ENCODE results near the gene SLC11A2. TPM values are rescaled to one million over a fixed set of nuclear protein-coding genes. Genes with fewer than 3 reads are reported as not detected.
"Not testable (repeated sequence)": the region's sequence is repeated elsewhere in the genome, so short reads cannot be mapped to it uniquely, and the experiment has no call there.

The SLC11A2 gene
- polyA plus RNA-seq, 1 donor: 22.4 TPM

- DNase-seq: no peak
Observed at GRCh38 chr12:51025338-51025835, 797 bp downstream of the SLC11A2 start.

- DNase-seq: no peak
Observed at GRCh38 chr12:51023625-51024382, 2.4 kb downstream of the SLC11A2 start.

GRCh38 chr12:51021694-51022093 lies 4.5 kb downstream of the SLC11A2 start:
- DNase-seq: no peak

- no peak for DNase-seq
Observed at GRCh38 chr12:51020448-51021182, 5.6 kb downstream of the SLC11A2 start.

- DNase-seq: no peak
Observed at GRCh38 chr12:51019927-51020326, 6.3 kb downstream of the SLC11A2 start.

- DNase-seq: no peak
Observed at GRCh38 chr12:51018956-51019355, 7.2 kb downstream of the SLC11A2 start.

- DNase-seq: no peak
Observed at GRCh38 chr12:51017452-51017851, 8.7 kb downstream of the SLC11A2 start.

- not testable (repeated sequence) for DNase-seq
Observed at GRCh38 chr12:51014467-51014866, 11.7 kb downstream of the SLC11A2 start.

- no peak for DNase-seq
Observed at GRCh38 chr12:51013441-51013840, 12.7 kb downstream of the SLC11A2 start.

- DNase-seq: no peak
Observed at GRCh38 chr12:51012570-51013236, 13.5 kb downstream of the SLC11A2 start.

- DNase-seq: no peak
Observed at GRCh38 chr12:51011955-51012354, 14.2 kb downstream of the SLC11A2 start.

GRCh38 chr12:51009056-51009440 lies 17.1 kb downstream of the SLC11A2 start:
- DNase-seq: no peak

GRCh38 chr12:51008329-51009055 lies 17.7 kb downstream of the SLC11A2 start:
- DNase-seq: no peak

- DNase-seq: no peak
Observed at GRCh38 chr12:51005671-51006070, 20.5 kb downstream of the SLC11A2 start.

- DNase-seq: no peak
Observed at GRCh38 chr12:51005030-51005429, 21.2 kb downstream of the SLC11A2 start.

- DNase-seq: no peak
Observed at GRCh38 chr12:51004504-51004903, 21.7 kb downstream of the SLC11A2 start.

GRCh38 chr12:51001799-51002198 lies 24.4 kb downstream of the SLC11A2 start:
- DNase-seq: no peak

GRCh38 chr12:51000245-51000644 lies 25.9 kb downstream of the SLC11A2 start:
- no peak for DNase-seq

GRCh38 chr12:50999093-50999492 lies 27.1 kb downstream of the SLC11A2 start:
- no peak for DNase-seq

- DNase-seq: no peak
Observed at GRCh38 chr12:50992819-50993218, 33.4 kb downstream of the SLC11A2 start.

GRCh38 chr12:50991291-50991690 lies 34.9 kb downstream of the SLC11A2 start:
- DNase-seq: no peak

- DNase-seq: no peak
Observed at GRCh38 chr12:50990791-50991190, 35.4 kb downstream of the SLC11A2 start.

Measured in hindlimb muscle (tissue), 1 donor.